ENCODE data around the gene CLRN3. TPM values are rescaled to one million over a fixed set of nuclear protein-coding genes. Genes with fewer than 3 reads are reported as not detected.

Gene CLRN3
- total RNA-seq, 1 experiment from 2014 or later, result not detected

GRCh38 chr10:127851661-127852194 lies 41.0 kb downstream of the CLRN3 start:
- DNase-seq (ENCODE audit: extremely low read depth, low read depth), result no peak

- no peak for DNase-seq (ENCODE audit: extremely low read depth, low read depth)
Measured at GRCh38 chr10:127850944-127851343, 41.8 kb downstream of the CLRN3 start.

- DNase-seq (ENCODE audit: extremely low read depth, low read depth), result no peak
Measured at GRCh38 chr10:127849921-127850320, 42.8 kb downstream of the CLRN3 start.

GRCh38 chr10:127849224-127849623 lies 43.5 kb downstream of the CLRN3 start:
- DNase-seq (ENCODE audit: extremely low read depth, low read depth), result no peak

- no peak for DNase-seq (ENCODE audit: extremely low read depth, low read depth)
Measured at GRCh38 chr10:127848226-127848625, 44.5 kb downstream of the CLRN3 start.

GRCh38 chr10:127845756-127846155 lies 47.0 kb downstream of the CLRN3 start:
- DNase-seq (ENCODE audit: extremely low read depth, low read depth), result no peak

GRCh38 chr10:127840884-127841283 lies 51.9 kb downstream of the CLRN3 start:
- no peak for DNase-seq (ENCODE audit: extremely low read depth, low read depth)

GRCh38 chr10:127836966-127837365 lies 55.8 kb downstream of the CLRN3 start:
- no peak for DNase-seq (ENCODE audit: extremely low read depth, low read depth)

- DNase-seq (ENCODE audit: extremely low read depth, low read depth), result no peak
Measured at GRCh38 chr10:127836176-127836575, 56.6 kb downstream of the CLRN3 start.

- no peak for DNase-seq (ENCODE audit: extremely low read depth, low read depth)
Measured at GRCh38 chr10:127834791-127835190, 58.0 kb downstream of the CLRN3 start.

GRCh38 chr10:127834221-127834620 lies 58.5 kb downstream of the CLRN3 start:
- no peak for DNase-seq (ENCODE audit: extremely low read depth, low read depth)

- no peak for DNase-seq (ENCODE audit: extremely low read depth, low read depth)
Measured at GRCh38 chr10:127833804-127834203, 58.9 kb downstream of the CLRN3 start.

GRCh38 chr10:127832501-127832900 lies 60.2 kb downstream of the CLRN3 start:
- DNase-seq (ENCODE audit: extremely low read depth, low read depth), result no peak

GRCh38 chr10:127830414-127830813 lies 62.3 kb downstream of the CLRN3 start:
- no peak for DNase-seq (ENCODE audit: extremely low read depth, low read depth)

Other genes starting within 250 kb of the CLRN3 start
- not detected in 2 replicates for gene FOXI2, start 155.8 kb downstream of the CLRN3 start, total RNA-seq (2014; rRNA removed; shearing (Covaris generic))
- gene PTPRE, start 14.2 kb upstream of the CLRN3 start, total RNA-seq (2014; rRNA removed; shearing (Covaris generic)), result 4.0 and 4.6 TPM in 2 replicates
- 26.0 and 29.7 TPM in 2 replicates for gene MKI67, start 233.5 kb upstream of the CLRN3 start, total RNA-seq (2014; rRNA removed; shearing (Covaris generic))

Measured in NCI-H460 (cell line).